Ishikawa (cell line): Measurements from ENCODE around the gene HOXD8.

ENCODE experiments used
- CEBPB ChIP-seq: IDR thresholded peaks from 2 replicates; pipeline ENCODE4 v1.6.1; 2012
- CREB1 ChIP-seq: IDR thresholded peaks from 2 replicates; pipeline ENCODE4 v1.6.1; 2012; ENCODE audit warnings: low read depth
- EGR1 ChIP-seq: IDR thresholded peaks from 2 replicates; pipeline ENCODE4 v1.6.1; 2012
- EP300 ChIP-seq: IDR thresholded peaks from 2 replicates; pipeline ENCODE4 v1.6.1; 2012; ENCODE audit warnings: borderline replicate concordance
- FOXM1 ChIP-seq: IDR thresholded peaks from 2 replicates; pipeline ENCODE4 v1.6.1; 2012; ENCODE audit warnings: low read depth, borderline replicate concordance
- MAX ChIP-seq: IDR thresholded peaks from 2 replicates; pipeline ENCODE4 v1.6.1; 2012
- NFIC ChIP-seq: IDR thresholded peaks from 2 replicates; pipeline ENCODE4 v1.6.1; 2012
- REST ChIP-seq: IDR thresholded peaks from 2 replicates; pipeline ENCODE4 v1.6.1; 2012; ENCODE audit warnings: low read depth, mild to moderate bottlenecking
- TAF1 ChIP-seq: IDR thresholded peaks from 2 replicates; pipeline ENCODE4 v1.6.1; 2012; ENCODE audit warnings: low read depth, mild to moderate bottlenecking
- TCF12 ChIP-seq: IDR thresholded peaks from 2 replicates; pipeline ENCODE4 v1.6.1; 2012; ENCODE audit warnings: low read depth
- USF1 ChIP-seq: IDR thresholded peaks from 2 replicates; pipeline ENCODE4 v1.6.1; 2012
- ZBTB7A ChIP-seq: IDR thresholded peaks from 2 replicates; pipeline ENCODE4 v1.6.1; 2012; ENCODE audit warnings: low read depth

GRCh38 chr2:176149939-176150583, 20.6 kb downstream of the HOXD8 start:
- no peak for TF ChIP-seq MAX
- no peak for TF ChIP-seq TAF1
- TF ChIP-seq CREB1: no peak
- TF ChIP-seq FOXM1: no peak
- TF ChIP-seq CEBPB: no peak
- TF ChIP-seq NFIC: no peak
- TF ChIP-seq EP300: no peak
- TF ChIP-seq USF1: no peak
- no peak for TF ChIP-seq REST
- no peak for TF ChIP-seq ZBTB7A
- TF ChIP-seq EGR1: no peak
- no peak for TF ChIP-seq TCF12
